HG02642 (cell line): Measurements from ENCODE around the gene LUC7L2.
"Not testable (repeated sequence)": the region's sequence is repeated elsewhere in the genome, so short reads cannot be mapped to it uniquely, and the experiment has no call there.

Experiments used
- ATAC-seq: cut with Tn5 transposase; IDR thresholded peaks from one replicate; pipeline ENCODE4 v1.9.1; 2021; ENCODE audit warnings: mild to moderate bottlenecking; ENCODE audit not compliant: unreplicated experiment, poor library complexity

Gene LUC7L2

DNA sequence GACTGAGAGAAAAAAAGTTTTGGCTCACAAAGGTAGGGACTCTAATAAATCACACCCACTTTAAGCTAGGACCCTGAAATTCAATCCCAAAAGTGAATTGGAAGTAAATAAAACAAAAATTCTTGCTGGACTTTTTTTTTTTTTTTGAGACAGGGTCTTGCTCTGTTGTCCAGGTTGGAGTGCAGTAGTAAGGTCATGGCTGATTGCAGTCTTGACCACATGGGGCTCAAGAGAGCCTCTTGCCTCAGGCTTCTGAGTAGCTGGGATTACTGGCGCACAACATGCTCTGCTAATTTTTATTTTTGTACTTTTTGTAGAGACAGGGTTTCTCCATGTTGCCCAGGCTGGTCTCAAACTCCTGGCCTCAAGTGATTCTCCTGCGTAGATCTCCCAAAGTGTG is 5.0 kb upstream of the LUC7L2 start:
- ATAC-seq = no peak

- no peak for ATAC-seq
Measured at GRCh38 chr7:139355320-139355719, 4.4 kb upstream of the LUC7L2 start.

DNA sequence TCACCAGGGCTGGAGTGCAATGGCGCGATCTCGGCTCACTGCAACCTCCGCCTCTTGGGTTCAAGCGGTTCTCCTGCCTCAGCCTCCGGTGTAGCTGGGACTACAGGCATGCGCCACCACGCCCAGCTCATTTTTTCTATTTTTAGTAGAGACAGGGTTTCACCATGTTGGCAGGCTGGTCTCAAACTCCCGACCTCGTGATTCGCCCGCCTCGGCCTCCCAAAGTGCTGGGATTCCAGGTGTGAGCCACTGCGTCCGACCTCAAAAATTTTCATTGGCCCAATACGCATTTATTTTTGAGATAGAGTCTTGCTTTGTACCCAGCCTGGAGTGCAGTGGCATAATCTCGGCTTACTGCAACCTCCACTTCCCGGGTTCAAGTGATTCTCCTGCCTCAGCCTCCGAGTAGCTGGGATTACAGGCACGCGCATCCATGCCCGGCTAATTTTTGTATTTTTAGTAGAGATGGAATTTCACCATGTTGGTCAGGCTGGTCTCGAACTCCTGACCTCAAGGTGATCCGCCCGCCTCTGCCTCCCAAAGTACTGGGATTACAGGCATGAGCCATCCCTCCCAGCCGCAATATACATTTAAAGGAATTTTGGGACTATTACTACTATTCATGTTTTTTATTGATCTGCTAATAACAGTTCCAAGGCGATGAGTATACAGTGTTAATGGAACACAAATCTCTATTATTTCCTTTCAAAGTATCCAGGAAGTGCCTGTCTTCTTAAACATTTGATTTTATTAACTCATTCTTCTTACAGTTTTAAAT is 1.8 kb upstream of the LUC7L2 start:
- not testable (repeated sequence) for ATAC-seq

- peak; percentile 22 for ATAC-seq
Measured at GRCh38 chr7:139358541-139359365, 941 bp upstream of the LUC7L2 start.

GRCh38 chr7:139360210-139360947 is 685 bp downstream of the LUC7L2 start:
- ATAC-seq = peak; percentile 77

- ATAC-seq = no peak
Measured at GRCh38 chr7:139360948-139361307, 1.2 kb downstream of the LUC7L2 start.

- no peak for ATAC-seq
Measured at GRCh38 chr7:139361523-139361922, 1.8 kb downstream of the LUC7L2 start.

DNA sequence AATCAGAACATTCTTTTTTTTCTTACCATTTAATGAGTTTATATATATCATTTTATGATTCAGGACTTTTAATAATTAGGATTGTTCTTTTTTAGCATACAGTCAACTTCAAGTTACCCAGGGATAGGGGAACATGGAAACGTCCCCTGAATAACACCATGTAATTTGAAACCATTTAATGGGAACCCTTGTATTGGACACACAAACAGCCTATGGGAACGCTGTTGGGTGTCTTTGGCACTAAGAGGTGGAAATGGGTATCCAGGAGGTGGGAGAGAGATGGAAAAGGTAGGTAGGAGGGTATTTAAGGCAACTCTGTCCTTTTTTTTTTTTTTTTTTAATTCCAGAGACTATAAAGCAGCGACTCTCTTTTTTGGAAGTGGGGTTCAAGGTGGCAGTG is 2.6 kb downstream of the LUC7L2 start:
- no peak for ATAC-seq

GRCh38 chr7:139362981-139363380 is 3.3 kb downstream of the LUC7L2 start:
- ATAC-seq = no peak

GRCh38 chr7:139365336-139365735 is 5.6 kb downstream of the LUC7L2 start:
- ATAC-seq = no peak

GRCh38 chr7:139366400-139366799 is 6.7 kb downstream of the LUC7L2 start:
- no peak for ATAC-seq

DNA sequence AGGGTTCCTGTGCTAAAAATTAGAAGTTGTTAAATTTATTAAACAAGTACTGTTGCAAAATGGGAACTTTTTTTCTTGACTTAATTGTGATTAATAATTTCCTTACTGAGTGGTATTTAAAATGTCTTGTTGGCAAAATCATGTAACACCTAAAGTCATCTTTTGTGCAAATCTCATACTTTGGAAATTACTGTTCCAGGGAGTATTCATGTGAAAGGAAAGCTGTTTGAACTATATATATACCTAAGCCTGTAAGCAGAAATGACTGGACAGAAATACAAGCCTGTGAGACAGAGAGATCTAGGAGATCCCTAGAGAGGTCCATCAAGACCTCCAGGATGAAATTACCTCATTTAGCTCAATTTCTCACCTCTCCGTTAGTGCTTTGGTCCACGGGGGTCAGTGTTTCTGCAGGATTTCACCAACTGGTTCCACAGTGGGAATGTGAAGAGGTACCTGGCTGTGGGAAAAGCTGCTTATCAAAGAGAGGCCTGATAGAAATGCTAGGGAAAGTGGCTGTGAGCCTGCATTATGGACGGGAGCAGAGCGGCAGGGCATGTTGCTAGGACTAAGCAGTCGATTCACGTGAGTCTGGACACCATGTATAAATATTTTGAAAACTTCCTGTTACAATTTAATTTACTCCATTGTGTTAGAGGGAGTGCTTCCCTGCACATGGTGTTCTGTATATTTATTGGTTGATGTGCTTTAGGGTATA is 7.9 kb downstream of the LUC7L2 start:
- ATAC-seq = no peak

GRCh38 chr7:139370301-139370942 is 10.7 kb downstream of the LUC7L2 start:
- ATAC-seq = no peak

DNA sequence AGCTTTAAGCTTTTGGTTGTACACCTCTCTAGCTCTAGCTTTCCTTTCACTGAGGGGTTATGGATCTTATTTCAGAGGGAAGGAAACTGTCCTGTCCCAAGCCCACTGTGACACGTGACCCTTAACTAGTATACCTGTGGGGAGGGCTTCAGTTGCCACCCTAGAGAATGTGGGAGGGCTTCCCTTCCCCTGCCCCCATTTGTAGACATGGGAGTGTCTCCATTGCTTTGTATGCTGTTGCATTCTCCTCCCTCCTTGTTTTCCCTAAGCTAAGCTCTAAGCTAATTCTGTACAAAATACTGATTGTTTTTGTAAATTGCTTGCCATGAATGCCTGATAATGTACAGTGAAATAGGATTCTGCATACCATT is 11.2 kb downstream of the LUC7L2 start:
- no peak for ATAC-seq

DNA sequence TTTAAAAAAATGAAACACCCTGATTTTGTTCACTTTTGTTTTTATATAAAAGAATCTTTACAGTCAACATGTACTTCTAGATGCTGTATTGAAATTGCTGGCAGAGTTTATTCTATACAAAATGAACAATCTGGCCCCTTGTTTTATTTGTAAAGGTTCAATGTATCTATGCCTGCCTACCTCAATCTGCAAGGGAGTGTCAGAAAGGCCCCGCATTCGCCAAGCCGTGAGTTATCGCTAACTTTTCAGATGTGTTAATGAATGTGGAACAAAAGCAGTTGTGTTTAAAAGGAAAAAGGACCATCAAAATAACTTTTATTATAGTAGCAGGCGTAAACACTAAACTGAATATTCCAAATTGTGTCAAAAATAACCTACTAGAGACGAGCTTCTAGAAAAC is 14.6 kb downstream of the LUC7L2 start:
- ATAC-seq = no peak

DNA sequence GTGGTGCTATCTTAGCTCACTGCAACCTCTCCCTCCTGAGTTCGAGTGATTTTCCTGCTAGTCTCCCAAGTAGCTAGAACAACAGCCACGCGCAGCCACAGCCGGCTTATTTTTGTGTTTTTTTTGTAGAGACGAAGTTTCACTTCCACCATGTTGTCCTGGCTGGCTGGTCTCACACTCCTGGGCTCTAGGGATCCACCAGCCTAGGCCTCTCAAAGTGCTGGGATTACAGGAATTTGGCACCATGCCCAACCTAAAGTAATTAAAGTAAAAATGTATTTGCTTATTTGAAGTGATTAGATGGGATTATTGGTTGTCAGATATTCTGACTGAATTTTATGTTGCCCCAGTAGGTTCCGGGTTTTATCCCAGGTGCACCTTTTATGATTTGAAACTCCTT is 22.7 kb downstream of the LUC7L2 start:
- ATAC-seq = no peak

DNA sequence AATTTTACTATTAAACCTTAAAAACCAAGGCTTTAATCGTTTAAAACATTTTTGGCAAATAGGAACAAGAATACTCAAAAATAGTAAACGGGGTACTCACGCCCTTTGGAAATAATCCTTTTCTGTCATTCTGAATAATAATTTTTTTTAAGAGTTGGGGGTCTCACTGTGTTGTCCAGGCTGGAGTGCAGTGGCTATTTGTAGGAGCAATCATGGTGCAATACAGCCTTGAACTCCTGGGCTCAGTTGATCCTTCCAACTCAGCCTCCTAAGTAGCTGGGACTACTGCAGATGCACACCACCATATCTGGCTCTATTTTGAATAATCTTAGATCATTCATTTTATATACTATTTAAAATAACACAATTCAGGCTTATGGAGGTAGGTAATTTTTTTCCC is 24.9 kb downstream of the LUC7L2 start:
- ATAC-seq = no peak

GRCh38 chr7:139387594-139387993 is 27.9 kb downstream of the LUC7L2 start:
- no peak for ATAC-seq

DNA sequence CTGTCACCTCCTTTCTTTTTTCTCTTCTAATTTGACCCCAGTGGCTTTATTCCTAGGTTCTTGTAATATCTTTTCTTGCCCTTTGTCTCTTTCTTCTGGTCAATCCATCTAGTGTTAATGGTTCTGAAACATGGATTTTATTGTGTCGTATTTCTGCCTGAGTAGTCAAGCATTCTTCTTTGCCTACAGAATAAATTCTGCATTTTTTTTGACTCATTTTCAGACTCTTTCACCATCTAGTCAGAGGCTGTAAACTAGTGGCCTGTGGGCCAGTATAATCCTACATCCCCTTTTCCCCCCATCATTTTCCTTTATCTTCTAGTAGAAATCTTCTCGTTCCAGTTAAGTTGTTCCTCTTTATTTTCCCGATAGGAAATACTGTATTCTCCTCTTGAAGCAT is 29.4 kb downstream of the LUC7L2 start:
- no peak for ATAC-seq

DNA sequence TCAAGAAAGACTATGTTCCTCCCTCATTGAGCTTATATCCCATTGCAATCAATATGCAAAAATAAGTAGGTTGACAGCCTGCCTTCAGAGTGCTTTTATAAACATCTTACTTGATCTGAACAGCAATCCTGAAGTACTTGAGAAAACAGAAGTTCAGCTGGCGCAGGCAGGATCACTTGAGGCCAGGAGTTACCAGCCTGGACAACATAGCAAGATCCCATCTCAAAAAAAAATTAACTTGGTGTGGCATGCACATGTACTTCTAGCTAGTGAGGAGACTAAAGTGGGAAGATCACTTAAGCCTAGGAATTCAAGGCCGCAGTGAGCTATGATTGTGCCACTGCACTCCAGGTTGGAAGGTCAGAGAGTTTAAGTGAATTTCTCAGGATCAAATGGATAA is 30.1 kb downstream of the LUC7L2 start:
- ATAC-seq = no peak
